Activated T-helper 17 cell treated with anti-CD3 and anti-CD28 coated beads, Interleukin-2, amount 50 U/mL, for 72 hours (primary cell): ENCODE data around the gene BSX. TPM values are rescaled to one million over a fixed set of nuclear protein-coding genes. Genes with fewer than 3 reads are reported as not detected.

ENCODE experiments used
- ATAC-seq: fragments of 150-1000 bp; cut with Tn5 transposase; replicated peaks from 2 replicates; pipeline ENCODE4 v1.10.0; 2021; ENCODE audit warnings: mild to moderate bottlenecking, moderate library complexity
- H3K27ac Mint-ChIP-seq: one replicate; pipeline ENCODE4 v1.8.0; 2022; ENCODE audit warnings: mixed read lengths
- H3K27me3 Mint-ChIP-seq: one replicate; pipeline ENCODE4 v1.8.0; 2022; ENCODE audit warnings: mixed read lengths
- H3K36me3 Mint-ChIP-seq: one replicate; pipeline ENCODE4 v1.8.0; 2022; ENCODE audit warnings: low read depth, mild to moderate bottlenecking, mixed read lengths
- H3K4me1 Mint-ChIP-seq: one replicate; pipeline ENCODE4 v1.8.0; 2022; ENCODE audit warnings: mixed read lengths
- H3K4me3 Mint-ChIP-seq: one replicate; pipeline ENCODE4 v1.8.0; 2022; ENCODE audit warnings: mild to moderate bottlenecking, mixed read lengths
- H3K9me3 Mint-ChIP-seq: one replicate; pipeline ENCODE4 v1.8.0; 2022; ENCODE audit warnings: mixed read lengths
- total RNA-seq, 2 donors: library from RNA; stranded (reverse); gene quantifications; one replicate each; pipeline ENCODE4 v1.2.3, GENCODE V29; 2022

BSX gene
- total RNA-seq: not detected

DNA sequence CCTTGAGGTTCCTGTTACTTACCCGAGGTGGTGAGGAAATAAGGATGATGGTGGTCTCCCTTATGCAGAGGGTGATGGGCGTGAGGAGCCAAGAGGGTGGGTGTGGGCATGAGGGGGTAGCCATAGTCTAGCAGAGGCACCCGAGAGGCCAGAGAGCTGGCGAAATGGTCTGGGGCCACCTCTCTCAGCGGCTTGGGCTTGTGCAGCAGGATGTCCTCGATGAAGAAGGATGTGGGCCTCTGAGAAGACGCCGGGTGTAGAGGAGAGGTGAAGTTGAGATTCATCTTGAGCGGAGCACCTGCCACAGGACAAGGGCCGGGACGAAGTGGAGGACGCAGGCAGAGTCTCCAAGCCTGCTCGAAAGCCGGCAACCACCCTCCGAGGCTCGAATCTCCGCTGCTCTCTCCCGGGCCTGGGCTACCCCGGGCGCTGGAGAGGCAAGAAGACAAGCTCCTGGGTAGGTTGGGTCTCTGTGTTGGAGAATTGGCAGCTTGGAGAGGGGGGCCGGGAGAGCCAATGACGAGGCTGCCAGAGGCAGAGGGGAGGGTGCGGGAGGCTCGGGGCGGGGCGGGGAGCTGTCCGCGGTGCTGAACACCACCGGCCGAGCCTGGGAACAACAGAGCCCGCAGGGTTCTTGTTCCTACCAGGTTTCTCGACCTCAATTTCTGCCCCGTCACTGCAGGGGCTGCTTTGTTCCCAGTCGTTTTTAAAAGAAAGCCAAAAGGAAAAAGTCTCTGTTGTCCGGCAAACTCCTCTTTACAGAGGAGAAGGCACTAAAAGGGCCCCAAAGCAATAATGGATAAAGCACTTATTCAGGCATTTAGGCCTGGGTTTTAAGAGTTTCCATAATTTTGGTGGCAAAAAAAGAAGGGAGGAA is at the start of gene BSX:
Gene BSX (minus strand): TSS at position 447 of the 877 bp plus-strand sequence. CDS start 163 bp downstream, at position 284.
- Mint-ChIP-seq H3K27ac (no peak within 1 kb of the TSS), H3K4me3 (no peak within 1 kb of the TSS), H3K9me3 (peaks cover 11% of the 10 kb centered on the region), H3K36me3 (peaks cover 18% of the 10 kb centered on the region), H3K4me1 (peaks cover 19% of the 10 kb centered on the region), H3K27me3 (peaks cover 79% of the 10 kb centered on the region)
- peak; percentile 37 for ATAC-seq

DNA sequence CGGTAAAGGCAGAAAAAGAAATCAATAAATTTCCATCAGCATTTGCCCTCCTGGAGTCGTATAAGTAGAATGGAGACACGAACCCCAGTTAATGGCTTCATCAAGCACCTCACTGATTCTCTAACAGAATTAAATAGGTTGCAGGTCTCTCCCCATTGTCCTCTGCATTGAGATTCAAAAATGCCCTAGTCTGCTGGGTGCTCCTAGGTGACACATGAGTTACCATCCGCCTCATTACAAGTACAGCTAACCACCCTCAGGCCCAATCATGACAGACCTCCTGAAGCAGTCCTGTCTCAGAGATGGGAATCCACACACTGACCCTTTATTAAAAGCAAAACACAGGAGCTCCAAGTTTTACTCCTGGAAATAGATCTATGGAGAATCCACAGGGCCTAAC is 48.9 kb upstream of the BSX start:
- no peaks in the 10 kb centered on the region for H3K9me3 Mint-ChIP-seq
- no peak overlapping the region for H3K4me3 Mint-ChIP-seq
- H3K4me1 Mint-ChIP-seq: no peaks in the 10 kb centered on the region
- no peaks in the 10 kb centered on the region for H3K36me3 Mint-ChIP-seq
- no peaks in the 10 kb centered on the region for H3K27me3 Mint-ChIP-seq
- ATAC-seq: no peak
- H3K27ac Mint-ChIP-seq: no peak overlapping the region

GRCh38 chr11:123020968-123021367 is 39.3 kb upstream of the BSX start:
- H3K27ac Mint-ChIP-seq: no peak overlapping the region
- no peak overlapping the region for H3K4me3 Mint-ChIP-seq
- peak; percentile 56 for ATAC-seq
- H3K36me3 Mint-ChIP-seq: no peaks in the 10 kb centered on the region
- H3K4me1 Mint-ChIP-seq: no peaks in the 10 kb centered on the region
- H3K27me3 Mint-ChIP-seq: no peaks in the 10 kb centered on the region
- H3K9me3 Mint-ChIP-seq: no peaks in the 10 kb centered on the region

DNA sequence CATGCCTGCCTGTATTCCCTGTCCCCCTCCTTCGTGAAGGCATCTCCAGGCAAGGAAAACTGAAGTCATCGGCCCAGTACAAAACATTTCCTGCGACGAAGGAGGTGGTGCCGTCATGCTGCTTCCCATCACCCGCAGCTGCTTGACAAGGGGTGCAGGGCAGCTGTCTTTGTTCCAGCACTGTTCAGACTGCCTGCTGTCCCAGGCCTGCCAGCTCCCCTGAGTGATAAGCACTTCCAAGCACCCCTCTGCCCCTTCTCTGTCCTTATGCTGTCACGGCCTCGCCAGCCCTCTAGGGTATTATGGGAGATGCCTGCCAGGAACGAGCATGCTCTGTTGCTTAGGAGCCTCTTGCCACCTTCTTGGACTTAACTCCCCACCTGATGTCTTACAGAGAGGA is 37.1 kb upstream of the BSX start:
- Mint-ChIP-seq H3K4me3 (no peak overlapping the region), H3K27ac (no peak overlapping the region), H3K9me3 (no peaks in the 10 kb centered on the region), H3K4me1 (no peaks in the 10 kb centered on the region), H3K27me3 (peaks cover 7% of the 10 kb centered on the region), H3K36me3 (no peaks in the 10 kb centered on the region)
- no peak for ATAC-seq

DNA sequence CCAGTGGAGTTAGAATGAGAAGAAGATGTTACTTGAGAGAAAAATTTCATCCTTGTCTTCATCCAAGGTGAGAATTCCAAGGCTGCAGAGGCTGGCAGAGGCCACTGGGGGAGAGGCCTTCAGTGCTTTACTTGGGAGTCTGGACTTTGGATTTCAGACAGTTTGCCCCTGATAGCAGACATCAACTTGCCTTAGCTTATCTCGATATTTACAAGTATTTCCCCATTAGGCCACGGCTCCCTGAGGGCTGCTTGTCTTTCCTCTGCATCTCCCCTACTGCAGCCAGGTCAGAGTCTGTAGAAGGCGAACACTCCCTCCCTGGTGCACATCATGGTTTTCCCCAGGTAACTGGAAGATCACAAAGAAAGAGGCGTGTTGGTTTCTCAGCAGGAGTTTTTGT is 29.9 kb upstream of the BSX start:
- peaks cover 17% of the 10 kb centered on the region for H3K27me3 Mint-ChIP-seq
- no peaks in the 10 kb centered on the region for H3K36me3 Mint-ChIP-seq
- no peak overlapping the region for H3K27ac Mint-ChIP-seq
- ATAC-seq: no peak
- H3K4me3 Mint-ChIP-seq: no peak overlapping the region
- H3K9me3 Mint-ChIP-seq: no peaks in the 10 kb centered on the region
- H3K4me1 Mint-ChIP-seq: no peaks in the 10 kb centered on the region

DNA sequence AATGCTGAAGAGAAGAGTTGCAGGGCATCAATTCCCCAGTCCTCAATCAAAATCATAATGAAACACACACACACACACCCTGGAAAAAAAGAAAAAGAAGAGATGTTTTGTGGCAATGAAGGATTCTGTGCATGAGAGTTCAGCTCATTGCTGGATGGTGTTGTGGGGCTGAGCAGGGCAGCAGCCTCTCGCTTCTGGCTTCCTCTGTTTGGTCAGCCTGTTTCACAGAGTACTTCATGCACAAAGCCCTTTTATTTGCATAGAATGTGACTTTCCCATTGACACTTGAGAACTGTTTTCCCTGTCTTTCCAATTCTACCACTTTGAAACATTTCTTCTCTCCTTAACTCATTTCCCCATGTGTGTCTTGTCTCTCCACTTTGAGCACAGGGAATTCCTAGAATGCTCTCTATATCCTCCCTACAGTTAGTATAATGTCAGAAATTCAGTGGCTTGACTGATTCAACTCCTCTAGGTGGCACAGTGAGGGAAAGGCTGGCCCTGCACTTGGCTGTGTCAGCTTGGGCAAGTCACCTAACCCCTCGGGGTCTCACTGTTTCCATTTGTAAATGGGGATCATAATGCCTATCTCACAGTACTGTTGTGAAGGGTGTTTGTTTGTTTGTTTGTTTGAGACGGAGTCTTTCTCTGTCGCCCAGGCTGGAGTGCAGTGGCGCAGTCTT is 25.4 kb upstream of the BSX start:
- ATAC-seq: no peak
- Mint-ChIP-seq H3K36me3 (no peaks in the 10 kb centered on the region), H3K4me1 (no peaks in the 10 kb centered on the region), H3K4me3 (no peak overlapping the region), H3K9me3 (no peaks in the 10 kb centered on the region), H3K27me3 (peaks cover 3% of the 10 kb centered on the region), H3K27ac (no peak overlapping the region)

DNA sequence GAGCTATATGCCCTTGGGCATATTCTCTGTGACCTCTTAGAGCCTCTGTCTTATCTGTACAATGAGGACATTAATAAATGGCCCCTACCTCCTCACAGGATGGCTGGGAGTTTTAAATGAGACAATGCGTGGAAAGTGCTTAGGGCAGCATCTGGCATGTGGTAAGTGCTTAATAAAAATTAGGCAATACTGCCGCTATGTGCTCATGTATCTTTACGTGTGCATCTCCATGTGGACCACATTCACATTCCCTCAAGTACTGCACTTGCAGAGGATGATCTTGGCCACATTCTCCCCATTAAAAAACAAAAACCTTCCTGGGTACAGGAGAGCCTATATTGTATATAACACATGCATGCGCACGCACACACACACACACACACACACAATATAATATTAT is 19.1 kb upstream of the BSX start:
- ATAC-seq: no peak
- peaks cover 19% of the 10 kb centered on the region for H3K27me3 Mint-ChIP-seq
- H3K4me1 Mint-ChIP-seq: no peaks in the 10 kb centered on the region
- no peaks in the 10 kb centered on the region for H3K36me3 Mint-ChIP-seq
- no peak overlapping the region for H3K4me3 Mint-ChIP-seq
- H3K27ac Mint-ChIP-seq: no peak overlapping the region
- no peaks in the 10 kb centered on the region for H3K9me3 Mint-ChIP-seq

- ATAC-seq: no peak
Measured at GRCh38 chr11:122998727-122999366, 17.2 kb upstream of the BSX start.

GRCh38 chr11:122995526-122995925 is 13.9 kb upstream of the BSX start:
- Mint-ChIP-seq H3K27ac (no peak overlapping the region), H3K4me3 (no peak overlapping the region)

More at GRCh38 chr11:122998727-122999366, 17.2 kb upstream of the BSX start:
- Mint-ChIP-seq H3K9me3 (no peaks in the 10 kb centered on the region), H3K4me3 (no peak overlapping the region), H3K27me3 (peaks cover 32% of the 10 kb centered on the region), H3K4me1 (no peaks in the 10 kb centered on the region), H3K27ac (no peak overlapping the region), H3K36me3 (no peaks in the 10 kb centered on the region)

DNA sequence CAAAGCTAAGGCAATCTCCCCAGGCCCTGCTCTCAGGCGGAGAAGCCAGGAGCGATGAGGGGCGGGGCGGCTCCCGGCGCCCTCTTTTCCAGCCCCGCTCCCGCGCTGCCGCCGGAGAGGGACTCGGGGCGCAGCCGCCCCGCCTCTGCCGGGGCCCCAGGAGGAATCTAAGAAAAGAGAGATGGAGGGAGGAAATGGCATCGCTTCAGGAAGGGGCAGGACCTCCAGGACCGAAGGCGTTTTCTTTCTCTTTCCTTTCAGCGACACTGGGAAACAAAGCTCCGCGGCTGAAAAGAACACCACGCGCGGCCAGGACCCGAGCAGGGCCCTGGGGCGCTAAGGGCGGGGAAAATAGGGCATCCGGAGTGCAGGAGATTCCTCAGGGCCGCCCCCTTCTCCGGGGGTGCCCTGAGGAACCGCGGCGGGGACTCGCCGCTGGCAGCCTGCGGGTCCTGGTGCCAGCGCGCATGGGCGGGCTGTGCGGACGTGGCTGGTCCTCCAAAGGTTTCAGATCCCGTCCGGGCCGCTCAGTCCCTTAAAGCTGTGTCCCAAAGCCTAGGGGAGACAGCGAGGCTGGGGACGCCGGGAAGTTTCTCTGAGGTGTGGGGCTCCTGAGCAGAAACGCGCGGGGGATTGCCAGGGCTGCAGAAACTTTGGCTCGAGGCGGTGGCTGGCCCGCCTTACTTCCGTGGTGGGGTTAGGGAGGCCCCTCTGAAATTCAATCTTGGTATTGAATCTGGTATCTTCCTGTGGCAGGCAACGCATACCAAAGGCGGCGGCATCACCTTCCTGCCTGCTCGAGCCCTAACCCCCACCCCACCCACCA is 2.8 kb upstream of the BSX start:
- Mint-ChIP-seq H3K9me3 (peaks cover 6% of the 10 kb centered on the region), H3K27me3 (peaks cover 72% of the 10 kb centered on the region), H3K27ac (no peak overlapping the region), H3K36me3 (peaks cover 12% of the 10 kb centered on the region), H3K4me1 (peaks cover 9% of the 10 kb centered on the region), H3K4me3 (peak overlapping the region; percentile 64)
- ATAC-seq: peak; percentile 31

More at GRCh38 chr11:122995526-122995925, 13.9 kb upstream of the BSX start:
- Mint-ChIP-seq H3K9me3 (no peaks in the 10 kb centered on the region), H3K4me1 (no peaks in the 10 kb centered on the region), H3K36me3 (no peaks in the 10 kb centered on the region), H3K27me3 (peaks cover 39% of the 10 kb centered on the region)
- no peak for ATAC-seq

DNA sequence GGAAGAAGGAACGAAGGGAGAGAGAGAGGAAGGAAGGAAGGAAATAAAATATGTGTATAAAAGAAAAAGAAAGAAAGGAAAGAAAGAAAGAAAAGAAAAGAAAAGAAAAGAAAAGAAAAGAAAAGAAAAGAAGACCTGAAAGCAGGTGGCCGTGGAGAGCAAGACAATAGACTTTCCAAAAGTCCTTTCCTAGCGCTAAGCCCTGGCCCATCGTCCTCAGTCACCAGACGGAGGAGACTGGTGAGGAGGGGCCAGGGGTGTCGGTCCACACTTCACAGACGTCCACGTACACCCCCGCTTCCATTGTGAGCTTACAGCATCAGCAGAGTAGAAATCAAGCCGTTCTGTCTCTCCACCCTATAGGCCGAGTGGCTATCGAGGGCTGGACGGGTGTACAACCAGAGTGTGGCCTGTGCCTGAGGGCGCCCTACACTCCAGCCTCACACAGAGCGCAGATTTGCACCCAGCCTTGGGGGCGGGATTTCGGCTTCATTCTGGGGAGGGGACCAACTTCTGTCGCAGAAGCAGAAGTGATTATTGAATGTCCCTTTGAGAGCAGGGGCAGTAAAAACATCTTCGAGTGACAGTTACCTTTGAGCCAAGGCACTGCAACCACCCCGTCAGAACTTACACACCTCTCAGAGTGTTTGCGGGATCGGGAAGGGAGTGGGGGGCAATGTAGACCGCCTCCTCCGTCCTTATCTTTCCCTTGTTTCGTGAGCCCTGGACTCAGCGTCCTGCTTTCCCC is 2.0 kb upstream of the BSX start:
- H3K4me1 Mint-ChIP-seq: peaks cover 9% of the 10 kb centered on the region
- no peak for ATAC-seq
- no peak overlapping the region for H3K27ac Mint-ChIP-seq
- H3K36me3 Mint-ChIP-seq: peaks cover 12% of the 10 kb centered on the region
- peaks cover 76% of the 10 kb centered on the region for H3K27me3 Mint-ChIP-seq
- H3K4me3 Mint-ChIP-seq: peak overlapping the region; percentile 64
- peaks cover 6% of the 10 kb centered on the region for H3K9me3 Mint-ChIP-seq

DNA sequence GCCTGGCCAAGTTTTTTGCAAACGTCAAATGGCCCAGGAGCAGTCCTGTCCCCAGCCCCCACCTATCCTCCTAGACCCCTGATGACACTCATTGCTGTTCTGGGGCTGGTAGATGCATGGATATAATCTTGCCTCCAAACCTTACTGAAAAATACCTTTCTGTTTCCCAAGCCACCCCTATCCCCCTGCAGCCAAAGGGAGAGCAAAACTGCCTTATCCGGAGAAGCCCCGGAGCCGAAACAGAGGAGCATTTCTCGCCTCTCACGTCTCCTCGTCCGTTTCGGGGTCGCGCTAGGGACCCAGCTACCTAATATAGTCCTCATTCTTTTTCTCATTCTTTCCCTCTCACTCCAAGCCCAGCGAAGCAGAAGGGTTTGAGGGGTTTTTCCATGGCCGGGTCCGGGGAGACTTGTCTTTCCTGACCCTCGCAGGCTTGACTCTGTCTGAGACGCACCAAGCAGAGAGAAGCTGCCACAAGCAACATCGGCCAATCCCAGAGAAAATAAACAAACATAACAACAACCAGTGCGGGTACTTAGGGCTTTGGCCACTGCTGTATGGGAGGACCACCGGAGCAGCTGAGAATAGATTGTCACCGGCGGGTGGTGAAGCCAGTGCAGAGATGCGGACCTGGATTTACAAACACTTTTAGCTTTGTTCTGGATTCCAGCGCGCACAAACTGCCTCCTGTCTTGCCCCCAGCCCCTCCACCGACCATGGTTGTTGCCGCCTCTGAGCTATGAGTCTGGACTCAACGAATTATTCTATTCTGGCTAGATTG is 1.6 kb downstream of the BSX start:
- no peak overlapping the region for H3K4me3 Mint-ChIP-seq
- ATAC-seq: no peak
- peaks cover 78% of the 10 kb centered on the region for H3K27me3 Mint-ChIP-seq
- peaks cover 18% of the 10 kb centered on the region for H3K36me3 Mint-ChIP-seq
- H3K9me3 Mint-ChIP-seq: peaks cover 11% of the 10 kb centered on the region
- H3K4me1 Mint-ChIP-seq: peaks cover 19% of the 10 kb centered on the region
- H3K27ac Mint-ChIP-seq: no peak overlapping the region
